Measurements from ENCODE around the gene IL9. TPM values are rescaled to one million over a fixed set of nuclear protein-coding genes. Genes with fewer than 3 reads are reported as not detected.
"Not testable (repeated sequence)": the region's sequence is repeated elsewhere in the genome, so short reads cannot be mapped to it uniquely, and the experiment has no call there.

Gene IL9
- polyA plus RNA-seq, 3 donors: not detected

DNA sequence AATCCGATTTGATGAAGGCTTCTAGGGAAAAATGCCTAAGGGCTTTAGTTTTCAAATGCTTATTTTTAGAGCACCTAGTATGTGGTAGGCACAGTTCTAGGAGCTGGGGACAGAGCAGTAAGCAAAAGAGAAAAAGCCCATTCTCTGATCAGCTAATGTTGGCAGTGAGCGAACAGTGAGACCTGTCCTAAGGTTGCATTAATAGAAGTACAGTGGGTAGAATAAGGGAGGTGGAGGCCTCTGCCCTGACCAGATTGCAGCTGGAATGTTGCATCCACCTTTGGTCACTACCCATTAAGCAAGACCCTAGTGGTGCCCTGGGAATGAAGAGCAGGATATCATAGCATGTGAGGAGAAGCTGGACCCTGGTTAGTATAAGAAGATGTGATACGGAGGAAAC lies 20.1 kb downstream of the IL9 start:
- DNase-seq (ENCODE audit: extremely low read depth in 1 of 11, low read depth in 9 of 11, low spot score in 4 of 11): no peak

DNA sequence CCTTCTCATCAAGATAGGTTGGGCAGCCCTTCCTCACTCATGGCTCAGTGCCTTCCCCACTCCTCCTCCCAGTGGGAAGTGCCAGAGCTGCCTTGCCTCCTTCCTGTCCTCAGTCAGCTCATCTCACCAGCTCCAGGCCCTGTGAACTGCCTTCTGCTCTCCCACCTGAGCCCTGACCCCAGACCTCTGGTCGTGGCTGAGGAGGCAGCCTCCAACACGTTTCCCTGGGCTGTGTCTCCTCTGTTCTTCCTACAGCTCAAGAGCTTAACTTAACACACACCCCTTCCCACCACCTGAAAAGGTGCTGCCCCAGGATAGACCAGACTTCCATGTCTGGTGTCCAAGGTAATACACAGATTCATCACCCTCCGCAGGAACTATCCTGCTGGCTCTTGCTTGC lies 21.2 kb downstream of the IL9 start:
- DNase-seq (ENCODE audit: extremely low read depth in 1 of 11, low read depth in 9 of 11, low spot score in 4 of 11): no peak

DNA sequence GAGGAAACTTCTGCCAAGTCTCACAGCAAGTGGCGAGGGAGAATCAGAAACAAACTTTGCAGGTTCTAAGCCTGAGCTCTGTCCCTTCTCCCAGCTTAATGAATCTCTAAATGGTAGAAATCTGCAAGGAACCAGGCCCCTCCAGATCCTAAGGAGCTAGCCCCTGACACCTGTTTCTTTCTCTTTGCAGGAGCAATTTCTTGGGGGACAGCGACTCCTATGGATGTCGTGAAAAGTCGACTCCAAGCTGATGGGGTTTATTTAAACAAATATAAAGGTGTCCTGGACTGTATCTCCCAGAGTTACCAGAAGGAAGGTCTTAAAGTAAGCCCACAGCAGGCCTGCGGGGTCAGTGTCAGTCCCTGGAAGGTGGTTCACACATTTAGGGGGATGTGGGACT lies 21.8 kb downstream of the IL9 start:
- DNase-seq (ENCODE audit: extremely low read depth in 1 of 11, low read depth in 9 of 11, low spot score in 4 of 11): no peak

DNA sequence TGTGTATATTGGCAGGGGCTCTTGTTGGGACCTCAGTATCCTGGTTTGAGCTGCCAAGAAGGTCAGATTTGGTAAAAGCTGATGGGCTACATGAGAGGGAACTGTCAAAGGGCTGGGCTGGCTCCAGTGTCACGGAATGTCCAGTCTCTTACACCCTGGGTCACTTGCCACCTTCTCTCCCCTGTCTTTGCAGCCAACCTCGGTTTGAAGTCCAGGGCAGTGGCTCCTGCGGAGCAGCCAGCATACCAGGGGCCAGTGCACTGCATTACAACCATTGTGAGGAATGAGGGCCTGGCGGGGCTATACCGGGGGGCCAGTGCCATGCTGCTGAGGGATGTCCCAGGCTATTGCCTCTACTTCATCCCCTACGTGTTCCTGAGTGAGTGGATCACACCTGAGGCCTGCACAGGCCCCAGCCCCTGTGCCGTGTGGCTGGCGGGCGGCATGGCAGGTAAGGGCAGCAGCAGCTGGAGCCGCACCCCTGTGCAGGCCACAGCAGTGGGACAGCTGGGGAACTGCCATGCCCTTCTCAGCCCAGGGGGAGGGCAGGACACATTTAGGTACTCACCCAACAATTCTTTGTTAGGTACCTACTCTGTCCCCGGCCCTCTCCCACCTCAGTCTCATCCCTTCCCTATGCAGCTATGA lies 24.2 kb downstream of the IL9 start:
- DNase-seq (ENCODE audit: extremely low read depth in 1 of 11, low read depth in 9 of 11, low spot score in 4 of 11): no peak

DNA sequence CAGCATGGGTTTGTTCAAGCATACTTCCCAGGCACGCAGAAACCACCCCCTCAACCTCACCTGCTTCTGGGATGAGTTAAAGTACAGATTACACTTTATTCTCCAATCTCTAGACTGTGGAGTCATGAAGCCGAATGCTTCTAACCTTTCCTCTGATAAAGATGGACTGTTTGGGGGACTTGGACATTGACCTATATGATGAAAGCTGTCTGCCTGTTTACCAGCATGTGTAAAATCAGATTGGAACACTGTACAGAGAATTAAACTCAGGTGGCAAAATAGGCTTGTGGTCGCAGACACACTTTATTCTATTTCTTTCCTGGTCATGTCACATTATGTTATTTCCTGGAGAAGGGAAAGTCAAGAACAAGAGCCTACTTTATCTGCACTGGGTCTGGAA lies 25.7 kb downstream of the IL9 start:
- no peak for DNase-seq (ENCODE audit: extremely low read depth in 1 of 11, low read depth in 9 of 11, low spot score in 4 of 11)

DNA sequence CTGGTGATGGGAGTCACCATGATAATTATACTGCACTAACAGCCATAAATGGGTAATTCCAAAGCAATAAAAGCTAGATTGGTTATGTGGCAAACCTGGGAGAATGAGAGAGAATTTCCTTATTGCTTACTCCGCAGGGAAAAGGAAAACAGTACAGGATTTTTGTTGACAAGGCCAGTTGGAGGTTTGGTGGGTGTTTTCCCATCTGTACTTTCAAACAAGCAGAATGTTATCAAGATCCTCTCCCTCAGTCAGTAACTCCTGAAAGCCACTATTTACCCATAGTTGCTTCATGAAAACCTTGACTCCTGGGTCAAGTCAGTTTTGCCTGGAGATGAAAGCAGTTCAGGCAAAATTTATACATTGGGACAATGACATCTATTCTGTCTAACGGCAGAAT lies 26.4 kb downstream of the IL9 start:
- no peak for DNase-seq (ENCODE audit: extremely low read depth in 1 of 11, low read depth in 9 of 11, low spot score in 4 of 11)

DNA sequence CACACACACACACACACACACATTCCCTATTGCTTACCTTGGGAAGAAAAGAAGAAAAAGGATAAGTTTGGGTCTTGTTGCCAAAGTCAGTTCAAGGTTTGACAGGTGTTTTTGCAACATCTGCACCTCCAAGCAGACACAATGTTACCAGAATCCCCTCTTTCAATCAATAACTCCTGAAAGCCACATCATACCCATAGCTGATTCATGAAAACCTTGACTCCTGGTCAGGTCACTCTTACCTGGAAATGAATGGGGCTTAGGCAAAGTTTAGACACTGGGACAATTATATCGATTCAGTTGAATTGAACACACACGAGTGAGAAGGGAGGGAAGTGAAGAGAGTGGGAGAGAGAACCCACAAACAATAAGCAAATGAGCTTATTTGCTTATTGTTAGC lies 27.0 kb downstream of the IL9 start:
- no peak for DNase-seq (ENCODE audit: extremely low read depth in 1 of 11, low read depth in 9 of 11, low spot score in 4 of 11)

DNA sequence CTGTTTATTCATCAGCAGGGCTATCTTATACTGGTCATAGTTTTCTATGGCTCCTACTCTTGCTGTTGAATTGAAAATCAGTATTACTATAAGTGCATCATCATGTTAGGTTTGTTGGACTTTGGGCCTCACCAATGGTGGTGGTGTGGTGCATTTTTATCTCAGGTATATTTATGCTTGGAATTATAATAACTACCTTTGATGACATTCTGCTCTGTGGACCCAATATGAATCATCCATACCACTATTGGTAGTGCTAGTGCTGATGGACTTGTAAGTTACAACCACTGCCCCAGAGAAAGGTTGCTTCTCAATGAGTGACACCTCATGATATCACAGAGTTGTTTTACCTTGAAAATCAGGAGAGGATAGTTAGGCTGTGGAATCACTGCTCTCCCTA lies 28.0 kb downstream of the IL9 start:
- no peak for DNase-seq (ENCODE audit: extremely low read depth in 1 of 11, low read depth in 9 of 11, low spot score in 4 of 11)

DNA sequence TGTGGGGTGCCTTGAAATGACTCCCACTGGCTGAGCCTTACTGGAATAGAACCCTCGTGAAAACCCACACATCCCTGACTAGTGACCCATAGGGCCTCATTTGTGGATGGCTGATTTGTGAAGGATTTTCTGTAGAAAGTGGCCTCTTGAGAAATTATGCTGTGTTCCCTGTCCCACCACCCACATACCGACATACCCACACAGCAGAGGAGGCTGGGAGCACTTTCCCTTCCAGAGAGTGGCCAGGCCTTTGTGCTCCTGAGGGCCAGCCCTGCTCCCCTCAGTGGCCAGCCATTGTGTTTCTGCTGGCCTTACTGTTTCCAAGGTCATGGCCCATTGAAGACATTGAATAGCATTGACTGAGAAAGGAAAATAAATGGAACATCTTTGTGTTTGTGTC lies 29.6 kb downstream of the IL9 start:
- DNase-seq (ENCODE audit: extremely low read depth in 1 of 11, low read depth in 9 of 11, low spot score in 4 of 11): no peak

DNA sequence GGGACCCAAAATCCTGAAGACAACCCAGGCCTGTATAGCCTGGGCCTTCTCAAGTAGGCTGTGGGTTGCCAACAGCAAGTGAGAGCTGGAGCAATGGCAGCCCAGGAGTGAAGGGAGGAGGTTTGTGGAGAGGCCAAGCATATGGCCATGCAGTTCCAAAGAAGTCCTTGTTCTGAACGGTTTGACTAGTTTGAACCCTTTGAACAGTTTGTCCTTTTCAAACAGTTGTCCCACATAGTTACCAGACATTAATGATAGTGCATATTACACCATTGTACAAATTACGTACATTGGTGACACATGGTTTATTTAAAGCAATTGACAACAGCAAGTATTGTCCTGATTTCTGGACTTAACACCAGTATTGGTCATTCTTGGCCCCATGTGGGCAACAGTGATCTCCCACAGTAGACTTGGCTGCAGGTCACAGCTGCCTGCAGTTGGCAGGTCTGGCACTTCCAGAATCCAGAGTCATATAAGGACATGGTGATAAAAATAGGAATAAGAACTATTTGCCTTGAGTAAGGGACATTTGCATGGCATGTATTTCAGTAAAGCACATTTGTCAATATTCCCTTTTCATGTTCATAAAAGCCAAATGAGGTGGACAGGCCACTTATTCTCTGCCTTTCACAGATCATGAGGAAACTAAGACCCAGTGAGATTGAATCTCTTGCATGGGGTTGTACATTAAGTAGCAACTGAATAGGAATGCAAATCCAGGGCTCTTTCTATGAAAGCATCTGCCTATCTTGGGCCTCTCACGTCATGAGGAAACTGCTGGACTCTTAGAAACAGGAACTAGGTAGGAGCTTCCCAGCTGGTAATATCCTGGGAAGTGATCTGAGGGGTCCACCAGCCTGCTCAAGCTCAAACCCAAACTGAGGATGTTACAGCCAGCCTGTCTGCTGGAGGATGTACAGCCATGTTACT lies 30.9 kb downstream of the IL9 start:
- no peak for DNase-seq (ENCODE audit: extremely low read depth in 1 of 11, low read depth in 9 of 11, low spot score in 4 of 11)

DNA sequence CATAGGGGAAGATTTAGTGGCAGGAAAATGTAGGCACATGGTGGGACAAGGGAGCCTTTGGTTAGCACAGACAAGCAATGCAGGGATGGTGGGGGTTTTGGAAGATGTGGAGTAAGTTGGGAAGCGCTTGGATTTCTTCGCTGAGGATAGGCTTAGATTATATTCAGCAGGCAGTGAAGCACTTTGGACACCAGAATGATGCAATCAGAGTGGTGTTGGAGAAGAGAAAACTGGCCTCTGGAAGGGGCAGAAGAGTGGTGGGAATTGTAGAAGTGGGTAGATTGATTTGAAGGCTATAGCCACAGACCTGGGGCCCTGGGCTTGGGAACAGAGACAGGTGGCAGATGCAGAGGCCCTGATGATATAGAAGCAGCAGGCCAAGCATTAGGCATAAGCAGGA lies 32.9 kb downstream of the IL9 start:
- DNase-seq (ENCODE audit: extremely low read depth in 1 of 11, low read depth in 9 of 11, low spot score in 4 of 11): no peak

DNA sequence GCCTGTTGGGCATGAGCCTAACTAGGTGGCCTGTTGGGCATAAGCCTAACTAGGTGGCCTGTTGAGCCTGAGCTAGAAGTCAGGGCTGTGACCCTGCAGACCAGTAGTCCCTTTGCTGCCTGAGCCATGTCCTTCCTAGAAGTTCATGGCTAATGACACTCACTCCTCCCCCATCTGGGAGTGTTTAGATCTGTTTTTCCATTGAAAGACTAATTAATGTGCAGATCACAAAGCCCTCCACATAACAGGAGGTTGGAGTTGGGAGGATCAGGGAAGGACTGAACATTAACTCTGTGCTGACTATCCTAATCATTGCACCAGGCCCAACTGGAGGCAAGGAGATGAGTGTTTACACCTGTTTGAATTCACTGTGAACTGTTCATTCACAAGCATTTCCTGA lies 33.6 kb downstream of the IL9 start:
- no peak for DNase-seq (ENCODE audit: extremely low read depth in 1 of 11, low read depth in 9 of 11, low spot score in 4 of 11)

DNA sequence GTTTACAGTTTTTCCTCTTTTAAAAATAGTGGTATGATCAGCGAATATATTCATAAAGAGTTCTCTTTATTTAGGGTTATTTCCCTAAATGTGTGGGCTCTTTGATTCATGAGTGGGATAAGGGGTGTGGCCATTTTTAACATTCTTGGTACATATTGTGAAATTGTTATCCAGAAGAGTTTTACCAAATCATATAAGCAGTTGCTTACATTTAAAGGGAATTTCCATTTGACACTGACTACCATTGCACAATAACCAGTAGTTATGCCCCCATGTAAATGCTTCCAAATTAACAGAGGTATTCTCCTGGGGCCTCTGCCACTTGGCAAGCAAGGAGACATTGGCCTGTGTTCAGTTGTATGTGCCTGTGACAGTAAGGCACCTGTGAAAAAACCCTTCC lies 34.0 kb downstream of the IL9 start:
- DNase-seq (ENCODE audit: extremely low read depth in 1 of 11, low read depth in 9 of 11, low spot score in 4 of 11): no peak

DNA sequence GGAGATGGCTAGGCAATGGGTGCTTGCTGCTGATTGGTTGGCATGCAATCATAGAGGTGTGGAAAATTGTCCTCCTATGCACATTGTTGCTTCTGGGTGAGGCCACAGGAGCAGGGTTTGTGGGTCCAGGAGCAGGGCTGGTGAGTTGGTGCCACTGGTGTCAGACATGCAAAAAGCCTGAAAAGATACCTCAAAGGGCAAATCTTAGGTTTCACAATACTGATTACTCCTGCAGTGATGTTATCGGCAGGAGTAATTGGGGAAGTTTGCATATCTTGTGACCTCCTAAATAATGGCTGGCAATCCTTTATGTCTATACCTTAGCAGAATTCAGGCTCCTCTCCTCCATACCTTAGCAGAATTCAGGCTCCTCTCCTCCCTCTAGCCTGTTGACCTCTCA lies 36.0 kb downstream of the IL9 start:
- no peak for DNase-seq (ENCODE audit: extremely low read depth in 1 of 11, low read depth in 9 of 11, low spot score in 4 of 11)

DNA sequence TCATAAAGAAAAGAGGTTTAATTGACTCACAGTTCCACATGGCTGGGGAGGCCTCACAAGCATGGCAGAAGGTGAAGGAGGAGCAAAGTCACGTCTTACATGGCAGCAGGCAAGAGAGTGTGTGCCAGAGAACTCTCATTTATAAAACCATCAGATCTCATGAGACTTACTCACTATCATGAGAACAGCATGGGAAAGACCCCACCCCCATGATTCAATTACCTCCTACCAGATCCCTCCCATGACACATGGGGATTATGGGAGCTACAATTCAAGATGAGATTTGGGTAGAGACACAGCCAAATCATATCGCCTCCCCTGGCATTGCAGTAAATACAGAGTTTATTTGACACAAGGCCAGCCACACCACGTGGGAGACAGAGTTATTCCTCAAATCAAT lies 36.5 kb downstream of the IL9 start:
- not testable (repeated sequence) for DNase-seq (ENCODE audit: extremely low read depth in 1 of 11, low read depth in 9 of 11, low spot score in 4 of 11)

DNA sequence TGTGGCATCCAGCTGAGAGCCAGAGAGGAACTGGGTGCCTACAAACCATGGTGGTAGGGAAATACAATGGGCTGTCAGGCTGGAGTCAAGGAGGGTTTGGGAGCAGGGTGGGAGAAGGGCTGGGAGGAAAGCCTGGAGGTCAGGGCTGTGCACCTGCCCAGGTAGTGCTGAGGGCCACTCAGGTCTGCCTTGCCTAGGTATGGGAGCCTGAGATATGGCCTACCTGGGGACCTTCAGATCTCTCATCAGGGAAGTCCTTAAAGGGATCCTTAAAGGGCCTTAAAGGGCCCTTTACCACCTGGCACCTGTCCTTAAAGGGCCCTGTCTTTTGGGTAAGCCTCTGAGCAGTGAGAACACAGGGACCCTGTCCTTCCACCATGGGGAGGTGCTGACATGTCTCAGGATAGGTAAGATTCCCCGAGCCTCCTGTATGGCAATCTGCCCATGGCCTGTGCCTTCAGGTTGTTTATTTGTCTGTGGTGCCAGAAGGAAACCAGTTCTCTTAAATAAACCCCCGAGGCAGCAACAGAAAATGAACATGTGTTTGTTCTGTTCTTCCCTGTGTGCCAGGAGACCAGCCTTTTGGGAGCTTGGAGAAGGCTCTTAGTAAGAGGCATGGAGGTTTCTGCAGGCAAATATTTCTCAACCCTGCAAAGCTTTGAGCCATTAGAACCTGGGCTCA lies 37.9 kb downstream of the IL9 start:
- DNase-seq (ENCODE audit: extremely low read depth in 1 of 11, low read depth in 9 of 11, low spot score in 4 of 11): no peak

DNA sequence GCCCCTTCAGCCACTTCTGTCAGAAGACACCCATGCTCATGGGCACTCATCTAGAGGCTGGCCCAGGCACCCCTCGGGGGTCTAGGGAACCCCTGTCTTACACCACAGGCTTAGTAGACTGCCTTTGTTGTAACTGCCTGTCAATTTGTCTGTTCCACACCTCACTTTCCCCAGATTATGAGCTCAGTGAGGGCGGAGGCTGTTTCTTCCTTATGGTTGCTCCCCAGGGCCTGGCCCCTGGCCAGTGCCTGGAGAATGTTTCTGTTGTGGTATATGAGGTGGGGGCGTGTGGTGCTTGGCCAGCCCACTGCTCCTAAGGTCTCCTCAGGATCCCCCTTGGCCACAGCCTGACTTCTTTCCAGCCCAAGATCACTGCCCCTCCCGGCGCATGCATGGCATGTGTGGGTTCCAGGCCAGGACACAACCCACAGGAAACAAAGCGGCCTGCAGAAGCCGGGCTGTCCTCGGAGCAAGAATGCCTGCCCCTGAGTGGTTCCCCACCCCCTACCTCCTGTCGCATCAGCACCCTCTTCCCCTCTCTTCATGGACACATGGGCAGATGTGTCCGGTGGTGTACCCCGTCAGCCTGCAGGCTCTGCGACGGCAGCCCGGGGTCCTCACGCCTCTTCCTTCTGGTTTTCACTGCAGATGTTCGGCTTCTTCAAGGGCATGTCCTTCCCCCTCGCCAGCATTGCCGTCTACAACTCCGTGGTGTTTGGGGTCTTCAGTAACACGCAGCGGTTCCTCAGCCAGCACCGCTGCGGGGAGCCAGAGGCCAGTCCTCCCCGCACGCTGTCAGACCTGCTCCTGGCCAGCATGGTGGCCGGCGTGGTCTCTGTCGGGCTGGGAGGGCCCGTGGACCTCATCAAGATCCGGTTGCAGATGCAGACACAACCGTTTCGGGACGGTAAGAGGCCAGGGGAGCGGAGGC lies 43.5 kb downstream of the IL9 start:
- no peak for DNase-seq (ENCODE audit: extremely low read depth in 1 of 11, low read depth in 9 of 11, low spot score in 4 of 11)

DNA sequence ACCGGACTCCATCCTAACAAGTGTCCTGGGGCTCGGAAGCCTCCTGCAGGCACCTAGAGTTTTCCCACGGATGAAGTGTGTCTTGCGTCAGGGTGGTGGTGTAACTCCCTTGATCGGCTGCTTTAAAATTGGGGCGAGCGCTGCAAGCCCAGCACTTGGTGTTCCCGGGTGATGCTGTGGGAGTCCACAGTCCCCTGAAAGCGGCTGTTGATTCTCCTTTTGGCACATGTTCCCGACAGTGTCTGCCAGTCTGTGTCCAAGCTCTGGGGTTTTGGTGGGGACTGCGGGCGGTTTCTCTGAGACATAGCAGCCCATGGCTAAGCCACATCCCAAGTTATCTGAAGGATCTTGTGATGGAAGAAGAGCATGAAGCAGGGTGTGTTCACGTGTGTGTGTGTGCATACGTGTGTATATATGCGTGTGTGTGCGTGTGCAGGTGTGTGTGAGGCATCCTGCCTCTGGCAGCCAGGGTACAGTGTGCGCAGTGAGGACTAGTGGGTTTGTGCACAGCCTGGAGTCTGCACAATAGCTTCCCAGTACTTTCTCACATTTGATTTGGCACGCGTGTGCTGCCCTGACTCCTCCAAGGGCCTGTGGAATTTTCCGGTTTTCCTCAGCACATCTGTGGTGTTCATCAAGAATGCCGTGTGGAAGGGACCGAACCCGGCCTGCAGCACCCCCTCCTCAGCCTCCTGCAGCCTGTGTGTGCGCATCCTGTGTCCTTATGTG lies 44.3 kb downstream of the IL9 start:
- no peak for DNase-seq (ENCODE audit: extremely low read depth in 1 of 11, low read depth in 9 of 11, low spot score in 4 of 11)

DNA sequence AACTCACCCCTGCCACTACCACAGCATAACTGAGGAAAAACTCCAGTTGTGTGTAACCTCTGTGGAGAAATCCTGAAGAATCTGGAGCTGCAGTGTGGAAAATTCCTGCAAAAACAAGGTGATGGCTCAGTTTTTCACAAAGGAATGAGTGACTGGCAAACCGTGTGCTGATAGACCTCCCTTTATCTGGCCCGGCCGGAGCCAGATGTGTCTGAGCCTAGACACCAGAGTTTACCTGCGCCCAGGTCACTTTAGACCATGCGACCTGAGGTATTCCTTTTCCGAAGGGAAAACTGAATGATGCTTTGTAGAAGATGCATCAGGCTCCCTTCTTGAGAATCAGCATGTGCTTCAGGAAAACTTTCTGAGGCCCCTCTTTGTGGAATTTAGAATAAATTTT lies 45.0 kb downstream of the IL9 start:
- no peak for DNase-seq (ENCODE audit: extremely low read depth in 1 of 11, low read depth in 9 of 11, low spot score in 4 of 11)
